ENCODE data around the gene KRTAP5-5. TPM values are rescaled to one million over a fixed set of nuclear protein-coding genes. Genes with fewer than 3 reads are reported as not detected.
"Not testable (repeated sequence)": the region's sequence is repeated elsewhere in the genome, so short reads cannot be mapped to it uniquely, and the experiment has no call there.

Gene KRTAP5-5
- polyA plus RNA-seq, 4 donors: not detected

DNA sequence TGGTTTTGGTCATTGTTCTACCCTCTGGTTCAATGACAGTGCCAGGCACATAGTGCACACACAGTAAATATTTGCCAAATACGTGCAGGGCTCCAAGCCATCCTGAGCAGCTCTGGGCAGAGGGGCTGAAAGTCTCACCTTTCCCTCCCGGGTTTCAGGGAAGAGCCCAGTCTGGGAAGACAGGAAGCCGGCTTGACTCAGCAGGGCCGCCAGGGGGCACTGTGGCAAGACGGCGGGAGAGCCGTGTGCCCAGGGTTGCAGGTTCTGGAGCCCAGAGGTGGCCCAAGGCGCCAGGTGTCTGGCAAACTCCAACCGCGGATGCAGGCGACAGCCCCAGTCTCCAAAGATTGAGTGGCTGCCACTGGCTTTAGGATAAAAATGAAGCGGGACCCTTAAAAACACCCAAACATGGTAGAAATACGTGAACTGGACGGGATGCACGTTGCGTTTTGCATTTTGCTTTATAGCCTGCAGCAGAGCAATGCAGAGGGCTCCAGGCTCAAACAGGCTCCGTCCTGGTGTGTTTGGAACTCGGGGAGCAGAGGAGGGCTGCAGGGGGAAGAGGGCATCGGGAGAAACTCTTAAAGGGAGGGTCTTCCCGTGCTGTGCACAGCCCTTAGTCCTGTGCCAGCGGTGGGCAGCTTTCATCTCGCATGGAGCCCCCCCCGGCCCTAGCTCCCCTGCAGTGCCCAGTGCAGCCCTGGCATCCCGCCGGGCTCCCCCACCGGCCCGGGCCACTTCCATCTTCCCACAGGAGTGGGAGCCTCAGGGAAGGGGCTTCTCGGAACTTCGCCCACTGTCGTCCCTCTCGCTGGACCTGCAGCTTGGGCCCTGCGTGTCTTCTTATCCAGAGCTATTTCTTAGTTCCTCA is 10.7 kb downstream of the KRTAP5-5 start:
- no peak for DNase-seq (ENCODE audit: low read depth in 4 of 4, low spot score in 3 of 4)

DNA sequence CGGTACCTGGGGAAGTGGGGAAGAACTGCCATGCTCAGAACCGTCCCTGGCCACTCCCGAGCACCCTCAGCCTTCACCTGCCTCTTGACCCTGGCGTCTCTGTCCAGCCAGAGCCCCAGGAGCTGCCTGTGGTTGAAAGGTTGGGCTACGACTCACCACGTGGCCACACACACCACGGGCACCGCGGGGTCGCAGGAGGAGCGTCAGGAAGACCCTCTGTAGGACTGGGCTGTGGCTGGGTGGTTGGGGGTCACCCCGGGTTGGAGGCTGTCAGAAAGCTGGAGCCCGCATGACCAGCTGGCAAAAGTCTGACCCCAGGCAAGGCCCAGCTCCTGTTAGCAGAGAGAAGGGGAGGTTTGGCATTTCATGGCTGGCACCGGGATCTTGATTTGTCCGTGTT is 11.5 kb downstream of the KRTAP5-5 start:
- no peak for DNase-seq (ENCODE audit: low read depth in 4 of 4, low spot score in 3 of 4)

DNA sequence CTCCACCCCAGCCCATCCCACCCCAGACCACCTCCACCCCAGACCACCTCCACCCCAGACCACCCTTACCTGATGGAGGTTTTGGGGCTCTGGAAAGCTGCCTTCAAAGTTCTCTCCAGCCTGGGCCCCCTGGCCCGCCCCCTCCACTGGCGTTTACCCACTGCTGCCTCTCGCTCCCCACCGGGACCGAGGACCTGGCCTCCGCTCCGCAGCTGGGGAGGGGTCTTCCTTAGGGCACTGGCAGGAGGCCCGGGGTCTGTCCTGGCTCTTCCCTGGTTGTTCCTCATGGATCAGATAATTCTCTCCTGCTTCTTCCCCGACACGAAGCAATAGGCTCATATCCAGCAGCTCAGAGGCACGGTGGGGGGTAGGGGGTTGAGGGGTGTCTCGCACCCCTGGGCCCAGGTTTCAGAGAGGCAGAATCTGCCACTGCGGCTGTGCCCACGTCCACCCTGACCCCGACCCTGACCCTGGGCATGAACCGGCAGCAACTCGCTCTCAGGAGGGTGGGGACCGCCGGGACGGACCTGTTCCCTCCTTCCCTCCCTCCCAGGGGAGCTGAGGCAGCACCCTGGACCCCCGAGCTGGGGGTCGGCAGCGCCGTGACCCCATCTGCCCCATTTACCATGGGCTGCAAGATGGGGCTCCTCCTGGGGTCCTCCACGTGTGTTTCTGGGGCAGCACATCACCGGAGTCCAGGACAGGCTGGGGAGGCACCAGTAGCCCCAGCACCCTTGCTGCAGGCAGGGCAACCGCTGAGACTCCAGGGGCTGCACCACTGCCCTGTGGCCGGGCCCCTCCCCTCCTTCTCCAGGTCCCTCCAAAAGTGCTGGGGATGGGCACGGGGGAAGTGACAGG is 12.9 kb downstream of the KRTAP5-5 start:
- no peak for DNase-seq (ENCODE audit: low read depth in 4 of 4, low spot score in 3 of 4)

- no peak for DNase-seq (ENCODE audit: low read depth in 4 of 4, low spot score in 3 of 4)
These were observed 13.6 kb downstream of the KRTAP5-5 start for GRCh38 chr11:1643146-1643690.

- no peak for DNase-seq (ENCODE audit: low read depth in 4 of 4, low spot score in 3 of 4)
These were observed 15.2 kb downstream of the KRTAP5-5 start for GRCh38 chr11:1644601-1645356.

- DNase-seq (ENCODE audit: low read depth in 4 of 4, low spot score in 3 of 4): no peak
These were observed 15.8 kb downstream of the KRTAP5-5 start for GRCh38 chr11:1645357-1645821.

- not testable (repeated sequence) for DNase-seq (ENCODE audit: low read depth in 4 of 4, low spot score in 3 of 4)
These were observed 17.0 kb downstream of the KRTAP5-5 start for GRCh38 chr11:1646540-1646939.

DNA sequence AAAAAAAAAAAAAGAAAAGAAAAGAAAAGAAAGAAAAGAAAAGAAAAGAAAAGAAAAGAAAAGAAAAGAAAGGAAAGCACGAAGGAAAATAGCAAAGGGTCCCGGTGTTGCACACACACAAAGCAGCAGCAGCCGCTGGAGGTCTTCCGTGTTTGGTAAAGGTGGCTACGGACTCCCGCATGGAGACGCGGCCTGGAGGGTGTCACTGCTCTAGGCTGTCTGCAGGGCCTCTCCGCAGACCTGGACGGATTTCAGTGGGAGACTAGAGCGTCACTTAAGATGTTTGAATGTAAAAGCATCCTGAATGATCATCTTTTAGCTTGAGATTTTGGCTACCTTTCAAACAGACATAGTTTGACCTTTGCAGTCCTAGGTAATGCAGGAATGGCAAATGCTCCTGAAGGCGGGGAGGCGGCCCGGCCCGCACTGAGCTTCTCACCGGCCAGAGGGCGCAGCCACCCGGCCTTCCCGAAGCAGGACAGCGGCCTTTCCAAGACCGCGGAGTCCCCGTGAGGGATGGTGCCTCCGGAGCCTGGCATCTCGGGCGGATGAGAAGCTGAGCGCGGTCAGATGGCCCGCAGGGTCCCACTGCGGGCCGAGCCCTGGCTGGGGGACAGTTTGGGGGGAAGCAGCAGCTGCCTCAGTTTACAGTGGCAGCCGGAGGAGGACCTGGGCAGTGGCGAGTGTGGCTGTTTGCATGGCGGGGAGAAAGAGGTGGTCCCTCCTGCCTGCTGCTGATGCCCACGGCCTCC is 18.5 kb downstream of the KRTAP5-5 start:
- DNase-seq (ENCODE audit: low read depth in 4 of 4, low spot score in 3 of 4): no peak

GRCh38 chr11:1648653-1649420 is 19.3 kb downstream of the KRTAP5-5 start:
- DNase-seq (ENCODE audit: low read depth in 4 of 4, low spot score in 3 of 4): no peak

- no peak for DNase-seq (ENCODE audit: low read depth in 4 of 4, low spot score in 3 of 4)
These were observed 20.7 kb downstream of the KRTAP5-5 start for GRCh38 chr11:1650034-1650917.

DNA sequence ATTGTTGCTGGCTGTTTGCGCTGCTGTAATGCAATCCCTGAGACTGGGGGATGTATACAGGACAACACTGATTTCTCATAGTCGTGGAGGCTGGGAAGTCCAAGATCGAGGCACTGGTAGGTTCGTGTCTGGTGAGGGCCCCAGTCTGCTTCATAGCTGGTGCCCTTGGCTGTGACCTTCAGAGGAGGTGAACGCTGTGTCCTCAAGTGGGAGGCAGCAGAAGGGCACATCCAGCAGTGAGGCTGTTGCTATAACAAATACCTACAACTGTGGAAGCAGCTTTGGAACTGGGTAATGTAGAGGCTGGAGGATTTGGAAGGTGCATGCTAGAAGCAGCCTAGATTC is 21.3 kb downstream of the KRTAP5-5 start:
- no peak for DNase-seq (ENCODE audit: low read depth in 4 of 4, low spot score in 3 of 4)

DNA sequence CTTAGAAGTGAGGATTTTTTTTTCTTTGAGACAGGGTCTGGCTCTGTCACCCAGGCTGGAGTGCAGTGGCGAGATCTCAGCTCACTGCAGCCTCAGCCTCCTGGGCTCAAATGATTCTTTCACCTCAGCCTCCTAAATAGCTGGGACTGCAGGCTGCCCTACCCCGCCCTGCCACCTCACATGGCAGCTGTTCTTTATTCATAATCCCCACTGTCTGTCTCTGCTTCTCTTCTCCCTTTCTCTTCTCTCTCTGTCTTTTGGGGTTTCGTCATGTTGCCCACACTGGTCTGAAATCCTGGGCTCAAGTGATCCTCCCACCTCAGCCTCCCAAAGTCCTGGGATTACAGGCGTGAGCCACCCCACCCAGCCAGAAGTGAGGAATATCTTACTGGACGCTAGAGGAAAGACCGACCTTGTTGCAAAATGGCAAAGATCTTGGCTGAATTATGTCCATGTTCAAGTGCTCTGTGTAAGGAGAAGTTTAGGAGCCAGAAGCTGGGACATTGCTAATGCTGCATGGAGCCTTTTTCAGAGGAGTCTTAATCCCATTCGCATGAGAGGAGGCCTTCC is 21.9 kb downstream of the KRTAP5-5 start:
- no peak for DNase-seq (ENCODE audit: low read depth in 4 of 4, low spot score in 3 of 4)

GRCh38 chr11:1652026-1652425 is 22.5 kb downstream of the KRTAP5-5 start:
- DNase-seq (ENCODE audit: low read depth in 4 of 4, low spot score in 3 of 4): no peak

DNA sequence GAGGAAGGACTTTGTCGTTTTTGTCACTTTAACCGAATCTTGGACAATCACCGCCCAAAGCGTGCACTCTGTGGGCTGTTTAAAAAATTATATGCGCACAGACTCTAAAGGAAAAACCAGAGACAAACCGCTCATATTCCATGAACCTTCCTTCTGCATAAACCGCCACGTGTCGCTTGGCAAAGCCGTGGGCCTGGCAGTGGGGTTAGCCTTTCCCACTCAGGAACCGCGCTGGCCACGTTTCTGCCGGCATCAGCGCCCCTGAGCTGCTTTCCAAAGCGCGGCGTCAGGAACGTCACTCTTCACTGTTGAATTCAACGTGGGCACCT is 22.8 kb downstream of the KRTAP5-5 start:
- no peak for DNase-seq (ENCODE audit: low read depth in 4 of 4, low spot score in 3 of 4)

GRCh38 chr11:1652771-1653540 is 23.4 kb downstream of the KRTAP5-5 start:
- DNase-seq (ENCODE audit: low read depth in 4 of 4, low spot score in 3 of 4): no peak

DNA sequence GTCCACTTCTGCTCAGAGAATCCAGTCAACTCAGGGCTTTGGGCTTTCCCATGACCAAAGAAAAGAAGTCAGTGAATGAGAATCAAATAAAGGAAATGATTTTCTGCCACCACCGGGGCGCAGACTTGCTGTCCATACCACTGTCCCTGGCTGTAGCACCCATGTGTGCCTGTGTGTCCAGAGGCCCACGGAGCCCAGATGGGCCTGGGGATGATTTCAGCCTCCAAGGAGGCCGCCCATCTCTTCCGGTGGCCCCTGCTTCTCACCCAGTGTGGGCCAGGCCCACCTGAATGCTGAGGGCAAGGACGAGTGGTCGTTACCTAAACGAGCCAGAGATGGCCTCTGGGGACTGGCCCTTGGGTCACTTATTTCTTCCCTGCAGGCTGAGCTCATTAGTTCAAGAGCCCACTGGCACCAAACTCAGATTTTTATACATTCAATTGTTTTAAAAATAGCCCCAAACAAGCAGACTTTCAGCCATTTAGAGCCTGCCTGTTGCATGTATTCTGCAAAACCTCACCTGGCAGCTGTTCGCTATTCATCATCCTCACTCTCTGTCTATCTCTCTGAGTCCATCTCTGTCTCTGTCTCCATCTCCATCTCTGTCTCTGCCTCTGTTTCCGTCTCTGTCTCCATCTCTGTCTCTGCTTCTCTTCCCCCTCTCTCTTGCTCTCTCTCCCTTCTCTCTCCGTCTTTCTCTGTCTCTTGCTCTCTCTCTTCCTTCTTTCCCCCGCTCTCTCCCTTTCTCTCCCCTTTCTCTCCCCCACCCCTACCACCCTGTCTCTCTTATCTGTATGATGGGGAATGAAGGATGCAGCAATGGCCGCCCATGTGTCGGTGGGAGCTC is 24.2 kb downstream of the KRTAP5-5 start:
- DNase-seq (ENCODE audit: low read depth in 4 of 4, low spot score in 3 of 4): no peak
